GM19193 (cell line): Measurements from ENCODE around the gene APOOL.

Experiments
- POLR2A ChIP-seq: IDR thresholded peaks from 4 replicates; pipeline ENCODE4 v1.6.1; 2011; ENCODE audit not compliant: insufficient read depth, insufficient read length; ENCODE audit errors: extremely low read depth

APOOL gene

GRCh38 chrX:85003655-85004244, at the start of gene APOOL:
APOOL (plus strand) TSS chrX:85003877; CDS start chrX:85003913, 36 bp downstream.
- TF ChIP-seq POLR2A: peak; percentile 39

GRCh38 chrX:84956304-84956703, 47.4 kb upstream of the APOOL start:
- TF ChIP-seq POLR2A: no peak

GRCh38 chrX:84974803-84975202, 28.9 kb upstream of the APOOL start:
- TF ChIP-seq POLR2A: no peak

- TF ChIP-seq POLR2A: no peak
Measured at GRCh38 chrX:84993150-84993549, 10.5 kb upstream of the APOOL start.

GRCh38 chrX:85001344-85001743, 2.3 kb upstream of the APOOL start:
- no peak for TF ChIP-seq POLR2A

- no peak for TF ChIP-seq POLR2A
Measured at GRCh38 chrX:85004255-85004654, 578 bp downstream of the APOOL start.

- TF ChIP-seq POLR2A: no peak
Measured at GRCh38 chrX:85012098-85012497, 8.4 kb downstream of the APOOL start.

- TF ChIP-seq POLR2A: no peak
Measured at GRCh38 chrX:85017721-85018120, 14.0 kb downstream of the APOOL start.

- no peak for TF ChIP-seq POLR2A
Measured at GRCh38 chrX:85018471-85018870, 14.8 kb downstream of the APOOL start.

- TF ChIP-seq POLR2A: no peak
Measured at GRCh38 chrX:85020216-85020615, 16.5 kb downstream of the APOOL start.

- TF ChIP-seq POLR2A: no peak
Measured at GRCh38 chrX:85024044-85024443, 20.4 kb downstream of the APOOL start.

- TF ChIP-seq POLR2A: no peak
Measured at GRCh38 chrX:85024562-85024961, 20.9 kb downstream of the APOOL start.

GRCh38 chrX:85026170-85026569, 22.5 kb downstream of the APOOL start:
- no peak for TF ChIP-seq POLR2A

GRCh38 chrX:85029043-85029442, 25.4 kb downstream of the APOOL start:
- TF ChIP-seq POLR2A: no peak

GRCh38 chrX:85031505-85031904, 27.8 kb downstream of the APOOL start:
- no peak for TF ChIP-seq POLR2A

- TF ChIP-seq POLR2A: no peak
Measured at GRCh38 chrX:85037114-85037513, 33.4 kb downstream of the APOOL start.

GRCh38 chrX:85051627-85052026, 48.0 kb downstream of the APOOL start:
- TF ChIP-seq POLR2A: no peak

GRCh38 chrX:85052205-85052604, 48.5 kb downstream of the APOOL start:
- no peak for TF ChIP-seq POLR2A

- TF ChIP-seq POLR2A: no peak
Measured at GRCh38 chrX:85052636-85053343, 49.1 kb downstream of the APOOL start.
